HCT116 (cell line): ENCODE data around the gene EVX1. TPM values are rescaled to one million over a fixed set of nuclear protein-coding genes. Genes with fewer than 3 reads are reported as not detected.

Experiments
- ATAC-seq: fragments of 200-7000 bp; cut with Tn5 transposase; 2 replicates; pipeline ENCODE4 v1.9.1; 2020; ENCODE audit warnings: mild to moderate bottlenecking, moderate library complexity
- BruUV-seq: library from RNA; stranded (reverse); fragments of 400-500 nt; replicated peaks from 2 replicates; lab custom pipeline; 2021; lab: Mats Ljungman, UMichigan
- CTCF ChIA-PET: fragments of 300-600 bp; sonication (Branson Sonifier 250); formaldehyde crosslinking; loops from one replicate; lab custom pipeline; 2021; ENCODE audit warnings: antibody characterized with exemption; lab: Charles Lee
- POLR2A ChIA-PET: fragments of 300-600, 350-600 bp; sonication (Branson Sonifier 250); formaldehyde crosslinking; loops from one replicate; lab custom pipeline; 2021; ENCODE audit warnings: antibody characterized with exemption; lab: Charles Lee
- RAD21 ChIA-PET, 2 experiments: fragments of 300-600 bp; sonication (Branson Sonifier 250); formaldehyde crosslinking; loops; one replicate each; lab custom pipeline; 2023; ENCODE audit warnings: low total read pairs in 2 of 2; ENCODE audit not compliant: uncharacterized antibody in 2 of 2, unreplicated experiment in 2 of 2, low non-redundant PET in 1 of 2; lab: Charles Lee
- DNase-seq: peaks from one replicate; pipeline ENCODE4 v3.0.0-alpha.2; 2010; ENCODE audit warnings: low read depth, low spot score
- H2AFZ ChIP-seq: fragments of 200-600 bp; shearing (Covaris generic), sonication (generic); 2 replicates; pipeline ENCODE4 v1.6.1; 2017; ENCODE audit warnings: low read depth, mixed run types, mixed read lengths, antibody characterized with exemption, low read length; ENCODE audit not compliant: poor library complexity, severe bottlenecking
- H3K27ac ChIP-seq: 2 replicates; pipeline ENCODE4 v1.5.1; 2012; ENCODE audit warnings: low read depth, low read length
- H3K27me3 ChIP-seq: fragments of 200-600 bp; sonication (generic); 2 replicates; pipeline ENCODE4 v1.6.1; 2016; ENCODE audit warnings: mixed run types, low read length, mixed read lengths; ENCODE audit not compliant: insufficient read depth
- H3K36me3 ChIP-seq, 2 experiments: fragments of 200-500 bp in 1 of 2; fragments of 200-600 bp in 1 of 2; sonication (Bioruptor generic) in 1 of 2; sonication (generic) in 1 of 2; 2 replicates each; pipeline versions ENCODE4 v1.5.1 to v1.6.1; 2014 to 2016; ENCODE audit warnings: low read length in 2 of 2, inconsistent platforms in 1 of 2, mixed read lengths in 1 of 2, mixed run types in 1 of 2; ENCODE audit not compliant: insufficient read depth in 2 of 2, control insufficient read depth in 1 of 2
- H3K4me1 ChIP-seq, 2 experiments: fragments of 200-600 bp in 1 of 2; sonication (generic) in 1 of 2; 2 replicates each; pipeline versions ENCODE4 v1.5.1 to v1.6.1; 2012 to 2017; ENCODE audit warnings: low read length in 2 of 2, inconsistent platforms in 1 of 2, mild to moderate bottlenecking in 1 of 2, mixed read lengths in 1 of 2, mixed run types in 1 of 2, moderate library complexity in 1 of 2; ENCODE audit not compliant: insufficient read depth in 2 of 2, control insufficient read depth in 1 of 2
- H3K4me2 ChIP-seq: fragments of 200-600 bp; sonication (generic); 2 replicates; pipeline ENCODE4 v1.6.1; 2017; ENCODE audit warnings: mixed run types, low read length, mixed read lengths
- H3K4me3 ChIP-seq, 2 experiments: fragments of 200-600 bp in 1 of 2; sonication (generic) in 1 of 2; replicated peaks in 1 of 2; 2 replicates each; pipeline ENCODE4 v1.5.1; 2011 to 2016; ENCODE audit warnings: low read length in 2 of 2, control low read depth in 1 of 2, low read depth in 1 of 2, mild to moderate bottlenecking in 1 of 2, mixed read lengths in 1 of 2, mixed run types in 1 of 2
- H3K79me2 ChIP-seq: fragments of 200-600 bp; sonication (generic); 2 replicates; pipeline ENCODE4 v1.6.1; 2017; ENCODE audit warnings: mild to moderate bottlenecking, mixed run types, low read length, moderate library complexity, mixed read lengths; ENCODE audit not compliant: insufficient read depth
- H3K9ac ChIP-seq: fragments of 200-600 bp; sonication (generic); 2 replicates; pipeline ENCODE4 v1.6.1; 2016; ENCODE audit warnings: low read length, mixed read lengths
- H3K9me2 ChIP-seq: fragments of 200-600 bp; sonication (generic), shearing (Covaris generic); 2 replicates; pipeline ENCODE4 v1.6.1; 2017; ENCODE audit warnings: mixed run types, mild to moderate bottlenecking, moderate library complexity; ENCODE audit not compliant: insufficient read depth
- H3K9me3 ChIP-seq, 2 experiments: fragments of 200-500 bp in 1 of 2; fragments of 200-600 bp in 1 of 2; sonication (Bioruptor generic) in 1 of 2; sonication (generic) in 1 of 2; 2 replicates each; pipeline ENCODE4 v1.6.1; 2014 to 2017; ENCODE audit warnings: low read length in 2 of 2, mixed read lengths in 2 of 2, inconsistent platforms in 1 of 2, low read depth in 1 of 2, mild to moderate bottlenecking in 1 of 2, mixed run types in 1 of 2, moderate library complexity in 1 of 2; ENCODE audit not compliant: control insufficient read depth in 1 of 2, insufficient read depth in 1 of 2
- H4K20me1 ChIP-seq: fragments of 200-600 bp; sonication (generic), shearing (Covaris generic); 2 replicates; pipeline ENCODE4 v1.6.1; 2017; ENCODE audit warnings: mixed run types, mild to moderate bottlenecking, moderate library complexity; ENCODE audit not compliant: insufficient read depth
- EZH2phosphoT487 ChIP-seq: fragments of 200-600 bp; IDR thresholded peaks from 2 replicates; pipeline ENCODE4 v1.6.1; 2018; ENCODE audit warnings: antibody characterized with exemption, borderline replicate concordance
- FOSL1 ChIP-seq: IDR thresholded peaks from 2 replicates; pipeline ENCODE4 v1.6.1; 2012; ENCODE audit warnings: low read depth
- JUND ChIP-seq: IDR thresholded peaks from 2 replicates; pipeline ENCODE4 v1.6.1; 2012
- POLR2A ChIP-seq: IDR thresholded peaks from 2 replicates; pipeline ENCODE4 v1.7.0; 2011; ENCODE audit warnings: borderline replicate concordance; ENCODE audit not compliant: insufficient read depth, insufficient read length; ENCODE audit errors: extremely low read depth
- POLR2AphosphoS5 ChIP-seq: IDR thresholded peaks from 2 replicates; pipeline ENCODE4 v1.6.1; 2011; ENCODE audit warnings: mild to moderate bottlenecking, low read depth, low read length, moderate library complexity
- SRF ChIP-seq: IDR thresholded peaks from 2 replicates; pipeline ENCODE4 v1.6.1; 2012; ENCODE audit warnings: low read depth
- ZBTB33 ChIP-seq: IDR thresholded peaks from 2 replicates; pipeline ENCODE4 v1.6.1; 2011; ENCODE audit warnings: mild to moderate bottlenecking, low read length, moderate library complexity; ENCODE audit not compliant: insufficient replicate concordance; ENCODE audit errors: extremely low read depth
- intact Hi-C: fragments of 100-400 bp; cut with micrococcal nuclease; formaldehyde crosslinking; loops from 2 replicates; pipeline ENCODE4 v1.10.0; 2022
- total RNA-seq: library from RNA; stranded (reverse); gene quantifications from one replicate; pipeline ENCODE4 v1.2.1, GENCODE V29; 2021; ENCODE audit not compliant: unreplicated experiment
- TF ChIP-seq, protein P1 (sequence below): IDR thresholded peaks from 2 replicates; pipeline ENCODE4 v1.6.1; 2012
- TF ChIP-seq, protein P2 (sequence below), 3 experiments: fragments of 200-600 bp in 1 of 3; sonication (generic) in 1 of 3; IDR thresholded peaks in 2 of 3; conservative IDR thresholded peaks in 1 of 3; 2 replicates each; pipeline ENCODE4 v1.5.1; 2012 to 2017; ENCODE audit warnings: low read depth in 2 of 3, low read length in 2 of 3, antibody characterized with exemption in 1 of 3, borderline replicate concordance in 1 of 3, control low read depth in 1 of 3, mild to moderate bottlenecking in 1 of 3, mixed read lengths in 1 of 3, mixed run types in 1 of 3, moderate library complexity in 1 of 3; ENCODE audit not compliant: insufficient read depth in 1 of 3

The EVX1 gene
- total RNA-seq, 1 experiment from 2014 or later, result 0.25 TPM

GRCh38 chr7:27269455-27269854, 26.9 kb downstream of the EVX1 start:
- Histone ChIP-seq H3K27ac (no peak overlapping the region), H3K27me3 (no peaks in the 10 kb centered on the region), H3K9me2 (no peaks in the 10 kb centered on the region), H3K4me3 (no peak overlapping the region), H3K4me2 (no peak overlapping the region), H3K36me3 (0 out of 4 replicates have a peak, but pooled peaks cover 0 to 3% of the 10 kb centered on the region in 2 experiments), H3K9me3 (peaks cover 5% of the 10 kb centered on the region in 2 experiments; a peak in 2 of 4 replicates)
- intact Hi-C loops, result no loop called here
- RAD21 ChIA-PET, result no interaction called here
- no peak for TF ChIP-seq ZBTB33
- no peak for TF ChIP-seq POLR2AphosphoS5
- TF ChIP-seq, protein P1, sequence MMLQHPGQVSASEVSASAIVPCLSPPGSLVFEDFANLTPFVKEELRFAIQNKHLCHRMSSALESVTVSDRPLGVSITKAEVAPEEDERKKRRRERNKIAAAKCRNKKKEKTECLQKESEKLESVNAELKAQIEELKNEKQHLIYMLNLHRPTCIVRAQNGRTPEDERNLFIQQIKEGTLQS, result no peak
- TF ChIP-seq JUND, result no peak
- TF ChIP-seq, protein P2, sequence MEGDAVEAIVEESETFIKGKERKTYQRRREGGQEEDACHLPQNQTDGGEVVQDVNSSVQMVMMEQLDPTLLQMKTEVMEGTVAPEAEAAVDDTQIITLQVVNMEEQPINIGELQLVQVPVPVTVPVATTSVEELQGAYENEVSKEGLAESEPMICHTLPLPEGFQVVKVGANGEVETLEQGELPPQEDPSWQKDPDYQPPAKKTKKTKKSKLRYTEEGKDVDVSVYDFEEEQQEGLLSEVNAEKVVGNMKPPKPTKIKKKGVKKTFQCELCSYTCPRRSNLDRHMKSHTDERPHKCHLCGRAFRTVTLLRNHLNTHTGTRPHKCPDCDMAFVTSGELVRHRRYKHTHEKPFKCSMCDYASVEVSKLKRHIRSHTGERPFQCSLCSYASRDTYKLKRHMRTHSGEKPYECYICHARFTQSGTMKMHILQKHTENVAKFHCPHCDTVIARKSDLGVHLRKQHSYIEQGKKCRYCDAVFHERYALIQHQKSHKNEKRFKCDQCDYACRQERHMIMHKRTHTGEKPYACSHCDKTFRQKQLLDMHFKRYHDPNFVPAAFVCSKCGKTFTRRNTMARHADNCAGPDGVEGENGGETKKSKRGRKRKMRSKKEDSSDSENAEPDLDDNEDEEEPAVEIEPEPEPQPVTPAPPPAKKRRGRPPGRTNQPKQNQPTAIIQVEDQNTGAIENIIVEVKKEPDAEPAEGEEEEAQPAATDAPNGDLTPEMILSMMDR (IDR thresholded peaks at IDR 0.05 in 2 of 3, conservative IDR thresholded peaks at IDR 0.05 in 1 of 3; ENCODE audit: borderline replicate concordance in 1 of 3, insufficient read depth in 1 of 3, low read depth in 2 of 3, low read length in 2 of 3), result no peak
- TF ChIP-seq EZH2phosphoT487, result no peak
- TF ChIP-seq POLR2A, result no peak
- TF ChIP-seq SRF, result no peak
- no peak for TF ChIP-seq FOSL1
- TF ChIP-seq, all 23 proteins: peak for 0
- H3K79me2 ChIP-seq, result no peaks in the 10 kb centered on the region
- ChIA-PET POLR2A (no interaction called here), CTCF (no interaction called here)
- ATAC-seq (no peak), DNase-seq (no peak)
- no peak overlapping the region for H2AFZ ChIP-seq
- H3K4me1 ChIP-seq, result no peaks in the 10 kb centered on the region
- no peaks in the 10 kb centered on the region for H4K20me1 ChIP-seq
- no peak overlapping the region for H3K9ac ChIP-seq
- no TSS peak for BruUV-seq
